H9 (cell line): Measurements from ENCODE around the gene FOLR2. TPM values are rescaled to one million over a fixed set of nuclear protein-coding genes. Genes with fewer than 3 reads are reported as not detected.

Source experiments
- DNase-seq: peaks from one replicate; pipeline ENCODE4 v3.0.0-alpha.2; 2017
- H2AFZ ChIP-seq: one replicate; pipeline ENCODE4 v1.6.1; 2013; ENCODE audit warnings: mild to moderate bottlenecking, low read length, control low read depth, moderate library complexity
- H2AK5ac ChIP-seq: 2 replicates; pipeline ENCODE4 v1.6.1; 2013; ENCODE audit warnings: low read length, control low read depth, mixed read lengths; ENCODE audit not compliant: insufficient read length
- H2BK120ac ChIP-seq: one replicate; pipeline ENCODE4 v1.6.1; 2013; ENCODE audit warnings: low read depth, mild to moderate bottlenecking, low read length, control low read depth, inconsistent platforms; ENCODE audit not compliant: poor library complexity, severe bottlenecking
- H2BK12ac ChIP-seq: 2 replicates; pipeline ENCODE4 v1.6.1; 2013; ENCODE audit warnings: low read length, control low read depth, mixed read lengths, low read depth; ENCODE audit not compliant: insufficient read length
- H2BK15ac ChIP-seq: 2 replicates; pipeline ENCODE4 v1.6.1; 2013; ENCODE audit warnings: low read depth, low read length, control low read depth
- H2BK20ac ChIP-seq: one replicate; pipeline ENCODE4 v1.6.1; 2013; ENCODE audit warnings: low read depth, mild to moderate bottlenecking, low read length, control low read depth, inconsistent platforms; ENCODE audit not compliant: poor library complexity, severe bottlenecking
- H2BK5ac ChIP-seq: 2 replicates; pipeline ENCODE4 v1.6.1; 2013; ENCODE audit warnings: low read length, control low read depth, mixed read lengths; ENCODE audit not compliant: insufficient read length
- H3K14ac ChIP-seq: 2 replicates; pipeline ENCODE4 v1.6.1; 2013; ENCODE audit warnings: low read length, control low read depth; ENCODE audit not compliant: insufficient read depth
- H3K18ac ChIP-seq: 2 replicates; pipeline ENCODE4 v1.6.1; 2013; ENCODE audit warnings: low read depth, mild to moderate bottlenecking, mixed read lengths, low read length, control low read depth; ENCODE audit not compliant: insufficient read length
- H3K23ac ChIP-seq: 2 replicates; pipeline ENCODE4 v1.6.1; 2013; ENCODE audit warnings: low read length, control low read depth, mixed read lengths, low read depth; ENCODE audit not compliant: insufficient read length
- H3K23me2 ChIP-seq: 2 replicates; pipeline ENCODE4 v1.6.1; 2013; ENCODE audit warnings: low read depth, mild to moderate bottlenecking, mixed read lengths, low read length, control low read depth; ENCODE audit not compliant: insufficient read length, poor library complexity, severe bottlenecking
- H3K27ac ChIP-seq: 2 replicates; pipeline ENCODE4 v1.5.1; 2013; ENCODE audit warnings: low read length, control low read depth, mixed read lengths, low read depth; ENCODE audit not compliant: insufficient read length
- H3K27me3 ChIP-seq: 2 replicates; pipeline ENCODE4 v1.6.1; 2013; ENCODE audit warnings: low read length, control low read depth, inconsistent platforms; ENCODE audit not compliant: insufficient read depth
- H3K4ac ChIP-seq: 2 replicates; pipeline ENCODE4 v1.6.1; 2013; ENCODE audit warnings: low read depth, mild to moderate bottlenecking, control low read depth, inconsistent platforms, low read length, moderate library complexity
- H3K4me1 ChIP-seq: 2 replicates; pipeline ENCODE4 v1.6.1; 2013; ENCODE audit warnings: low read length, control low read depth, inconsistent platforms; ENCODE audit not compliant: insufficient read depth
- H3K4me2 ChIP-seq: 2 replicates; pipeline ENCODE4 v1.6.1; 2013; ENCODE audit warnings: low read length, control low read depth, mixed read lengths; ENCODE audit not compliant: insufficient read length, insufficient read depth
- H3K56ac ChIP-seq: 2 replicates; pipeline ENCODE4 v1.6.1; 2013; ENCODE audit warnings: low read depth, mild to moderate bottlenecking, mixed read lengths, low read length, control low read depth; ENCODE audit not compliant: insufficient read length
- H3K79me1 ChIP-seq: 2 replicates; pipeline ENCODE4 v1.6.1; 2013; ENCODE audit warnings: low read depth, mild to moderate bottlenecking, moderate library complexity, low read length, control low read depth, inconsistent platforms; ENCODE audit not compliant: insufficient read depth, poor library complexity, severe bottlenecking
- H3K79me2 ChIP-seq: 2 replicates; pipeline ENCODE4 v1.6.1; 2013; ENCODE audit warnings: low read length, control low read depth, inconsistent platforms; ENCODE audit not compliant: insufficient read depth
- H3K9ac ChIP-seq: 2 replicates; pipeline ENCODE4 v1.6.1; 2013; ENCODE audit warnings: low read length, control low read depth, mixed read lengths; ENCODE audit not compliant: insufficient read length; ENCODE audit errors: extremely low read depth
- H3K9me3 ChIP-seq: one replicate; pipeline ENCODE4 v1.6.1; 2013; ENCODE audit warnings: low read depth, low read length, inconsistent platforms; ENCODE audit not compliant: control insufficient read depth
- H3T11ph ChIP-seq: one replicate; pipeline ENCODE4 v1.6.1; 2013; ENCODE audit warnings: mild to moderate bottlenecking, low read length, control low read depth, inconsistent platforms
- H4K20me1 ChIP-seq: one replicate; pipeline ENCODE4 v1.6.1; 2013; ENCODE audit not compliant: control insufficient read depth, insufficient read length, insufficient read depth
- H4K5ac ChIP-seq: 2 replicates; pipeline ENCODE4 v1.6.1; 2013; ENCODE audit warnings: low read depth, mild to moderate bottlenecking, mixed read lengths, low read length, control low read depth; ENCODE audit not compliant: insufficient read length
- H4K8ac ChIP-seq: replicated peaks from 2 replicates; pipeline ENCODE4 v1.6.1; 2013; ENCODE audit warnings: low read length, control low read depth, mixed read lengths, low read depth; ENCODE audit not compliant: insufficient read length
- H4K91ac ChIP-seq: 2 replicates; pipeline ENCODE4 v1.6.1; 2013; ENCODE audit warnings: low read depth, mild to moderate bottlenecking, moderate library complexity, mixed read lengths, low read length, control low read depth; ENCODE audit not compliant: insufficient read length
- H3K27ac Mint-ChIP-seq, 3 experiments: 2 replicates in 2 of 3; 3 replicates in 1 of 3; pipeline ENCODE4 v1.8.0; 2020 to 2021; ENCODE audit warnings: mixed read lengths in 3 of 3, mild to moderate bottlenecking in 1 of 3, moderate library complexity in 1 of 3
- H3K27me3 Mint-ChIP-seq: 2 replicates; pipeline ENCODE4 v1.8.0; 2021; ENCODE audit warnings: low read depth, mild to moderate bottlenecking, moderate library complexity, mixed read lengths
- H3K36me3 Mint-ChIP-seq, 3 experiments: 2 replicates in 2 of 3; 3 replicates in 1 of 3; pipeline ENCODE4 v1.8.0; 2020 to 2021; ENCODE audit warnings: low read depth in 3 of 3, mixed read lengths in 3 of 3; ENCODE audit not compliant: insufficient read depth in 1 of 3
- H3K4me1 Mint-ChIP-seq, 2 experiments: 2 replicates each; pipeline ENCODE4 v1.8.0; 2020; ENCODE audit warnings: mixed read lengths in 2 of 2
- H3K4me3 Mint-ChIP-seq, 2 experiments: 2 replicates in 1 of 2; 3 replicates in 1 of 2; pipeline ENCODE4 v1.8.0; 2020 to 2021; ENCODE audit warnings: mild to moderate bottlenecking in 2 of 2, mixed read lengths in 2 of 2, moderate library complexity in 1 of 2
- H3K9me3 Mint-ChIP-seq, 2 experiments: 2 replicates in 1 of 2; 3 replicates in 1 of 2; pipeline ENCODE4 v1.8.0; 2020; ENCODE audit warnings: mild to moderate bottlenecking in 2 of 2, mixed read lengths in 2 of 2, moderate library complexity in 1 of 2
- CTCF ChIP-seq: fragments of 200-600 bp; sonication (generic); conservative IDR thresholded peaks from 3 replicates; pipeline ENCODE4 v1.8.0; 2021; ENCODE audit warnings: antibody characterized with exemption, mild to moderate bottlenecking
- WGBS: extraction: QIAGEN DNeasy Blood & Tissue Kit; methylation state at CpG from one replicate; pipeline ENCODE4 v1.1.7; 2013; ENCODE audit warnings: missing lambda C conversion rate, low lambda C conversion rate, mixed read lengths; ENCODE audit not compliant: insufficient read length; ENCODE audit errors: extremely low coverage; 5-methylcytosine and 5-hydroxymethylcytosine counted together
- total RNA-seq: library from RNA; stranded (reverse); gene quantifications from 2 replicates; pipeline ENCODE4 v1.2.1, GENCODE V29; 2021

FOLR2 gene
- total RNA-seq, 1 experiment from 2014 or later = not detected

GRCh38 chr11:72233056-72233772, 16.6 kb downstream of the FOLR2 start:
- H2BK20ac ChIP-seq = no peak overlapping the region
- H3K27ac Mint-ChIP-seq = peak overlapping the region in 1 of 3 experiments; percentile 70; a peak in 1 of 7 replicates
- H3T11ph ChIP-seq = no peak overlapping the region
- WGBS = no CpG with 5 or more reads among the region's 13 CpGs
- H3K9ac ChIP-seq = no peak overlapping the region
- H3K27me3 ChIP-seq = no peaks in the 10 kb centered on the region
- H2BK15ac ChIP-seq = no peak overlapping the region
- no peaks in the 10 kb centered on the region for H3K79me1 ChIP-seq
- H2AFZ ChIP-seq = no peak overlapping the region
- H3K79me2 ChIP-seq = no peaks in the 10 kb centered on the region
- DNase-seq = no peak
- H3K23me2 ChIP-seq = no peaks in the 10 kb centered on the region
- no peak overlapping the region for H4K5ac ChIP-seq
- peaks cover 3% of the 10 kb centered on the region; the same call in 1 of the 2 replicates for H3K4me1 ChIP-seq
- no peak for TF ChIP-seq CTCF
- no peak overlapping the region for H3K56ac ChIP-seq
- no peaks in the 10 kb centered on the region for H3K9me3 Mint-ChIP-seq
- no peaks in the 10 kb centered on the region for H3K27me3 Mint-ChIP-seq
- H3K23ac ChIP-seq = no peak overlapping the region
- H2BK120ac ChIP-seq = no peak overlapping the region
- no peak overlapping the region for H3K27ac ChIP-seq
- H4K8ac ChIP-seq = no peak overlapping the region
- H3K18ac ChIP-seq = no peak overlapping the region
- no peaks in the 10 kb centered on the region for H4K20me1 ChIP-seq
- H3K4me2 ChIP-seq = no peak overlapping the region
- no peak overlapping the region for H3K4me3 Mint-ChIP-seq
- no peak overlapping the region for H4K91ac ChIP-seq
- no peak overlapping the region for H2BK5ac ChIP-seq
- no peak overlapping the region for H2AK5ac ChIP-seq
- no peak overlapping the region for H3K14ac ChIP-seq
- H2BK12ac ChIP-seq = no peak overlapping the region
- H3K9me3 ChIP-seq = no peaks in the 10 kb centered on the region
- peaks cover 41 to 93% (median 81%) of the 10 kb centered on the region in 3 experiments; a peak in 6 of 7 replicates for H3K36me3 Mint-ChIP-seq
- peaks cover 7 to 10% of the 10 kb centered on the region in 2 experiments; a peak in 3 of 4 replicates for H3K4me1 Mint-ChIP-seq
- H3K4ac ChIP-seq = no peak overlapping the region
